ENCODE results near the gene GLP2R. TPM values are rescaled to one million over a fixed set of nuclear protein-coding genes. Genes with fewer than 3 reads are reported as not detected.

The GLP2R gene
- total RNA-seq, 4 donors from 2014 or later: 7.2 to 17.2 (median 12.2) TPM

DNA sequence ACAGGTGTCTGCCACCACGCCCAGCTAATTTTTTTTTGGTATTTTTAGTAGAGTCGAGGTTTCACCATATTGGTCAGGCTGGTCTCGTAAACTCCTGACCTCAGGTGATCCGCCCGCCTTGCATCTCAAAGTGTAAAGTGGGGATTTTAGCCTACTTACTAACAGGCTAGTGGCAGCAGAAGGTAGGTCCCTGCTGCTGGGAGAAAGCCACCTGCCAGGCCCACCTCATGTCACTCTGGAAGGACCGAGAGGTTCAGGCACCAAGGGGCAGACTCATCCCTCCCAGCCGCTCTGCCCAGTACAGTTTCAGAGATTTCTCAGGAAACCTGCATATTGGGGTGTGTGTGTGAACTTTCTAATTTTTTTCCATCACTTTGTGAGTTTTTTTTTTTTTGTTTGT, 81.4 kb downstream of the GLP2R start:
- Histone ChIP-seq H3K36me3 (no peaks in the 10 kb centered on the region), H3K4me3 (no peak overlapping the region), H3K4me1 (no peaks in the 10 kb centered on the region), H3K9me3 (no peaks in the 10 kb centered on the region), H3K27ac (no peak overlapping the region), H3K27me3 (no peaks in the 10 kb centered on the region)
- TF ChIP-seq EP300 (IDR thresholded peaks at IDR 0.05; ENCODE audit: low read depth) (no peak), POLR2AphosphoS5 (IDR thresholded peaks at IDR 0.05) (no peak), POLR2A (IDR thresholded peaks at IDR 0.05) (no peak)
- TF ChIP-seq, protein P1, sequence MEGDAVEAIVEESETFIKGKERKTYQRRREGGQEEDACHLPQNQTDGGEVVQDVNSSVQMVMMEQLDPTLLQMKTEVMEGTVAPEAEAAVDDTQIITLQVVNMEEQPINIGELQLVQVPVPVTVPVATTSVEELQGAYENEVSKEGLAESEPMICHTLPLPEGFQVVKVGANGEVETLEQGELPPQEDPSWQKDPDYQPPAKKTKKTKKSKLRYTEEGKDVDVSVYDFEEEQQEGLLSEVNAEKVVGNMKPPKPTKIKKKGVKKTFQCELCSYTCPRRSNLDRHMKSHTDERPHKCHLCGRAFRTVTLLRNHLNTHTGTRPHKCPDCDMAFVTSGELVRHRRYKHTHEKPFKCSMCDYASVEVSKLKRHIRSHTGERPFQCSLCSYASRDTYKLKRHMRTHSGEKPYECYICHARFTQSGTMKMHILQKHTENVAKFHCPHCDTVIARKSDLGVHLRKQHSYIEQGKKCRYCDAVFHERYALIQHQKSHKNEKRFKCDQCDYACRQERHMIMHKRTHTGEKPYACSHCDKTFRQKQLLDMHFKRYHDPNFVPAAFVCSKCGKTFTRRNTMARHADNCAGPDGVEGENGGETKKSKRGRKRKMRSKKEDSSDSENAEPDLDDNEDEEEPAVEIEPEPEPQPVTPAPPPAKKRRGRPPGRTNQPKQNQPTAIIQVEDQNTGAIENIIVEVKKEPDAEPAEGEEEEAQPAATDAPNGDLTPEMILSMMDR (IDR thresholded peaks at IDR 0.05): no peak
- WGBS, 2 donors (ENCODE audit: low coverage in 1 of 2): 73% methylated on average over 7 of the region's 7 CpGs; no CpG with 5 or more reads in 1 of the 2 donors
- DNase-seq: no peak
- in situ Hi-C loops (cut with MboI; ENCODE audit: low pct_ligation_motif_present in 1 of 4, low pct_unique_long_range_greater_than_20kb in 1 of 4, low sequenced_read_pairs in 3 of 4) (loop anchor here in 1 of 4 donors (25.0 kb wide), 1 partner anchor 705 kb away; no protein-coding TSS in a partner anchor), intact Hi-C loops (cut with DNase I; ENCODE audit: low total_unique reads) (no loop called here)

DNA sequence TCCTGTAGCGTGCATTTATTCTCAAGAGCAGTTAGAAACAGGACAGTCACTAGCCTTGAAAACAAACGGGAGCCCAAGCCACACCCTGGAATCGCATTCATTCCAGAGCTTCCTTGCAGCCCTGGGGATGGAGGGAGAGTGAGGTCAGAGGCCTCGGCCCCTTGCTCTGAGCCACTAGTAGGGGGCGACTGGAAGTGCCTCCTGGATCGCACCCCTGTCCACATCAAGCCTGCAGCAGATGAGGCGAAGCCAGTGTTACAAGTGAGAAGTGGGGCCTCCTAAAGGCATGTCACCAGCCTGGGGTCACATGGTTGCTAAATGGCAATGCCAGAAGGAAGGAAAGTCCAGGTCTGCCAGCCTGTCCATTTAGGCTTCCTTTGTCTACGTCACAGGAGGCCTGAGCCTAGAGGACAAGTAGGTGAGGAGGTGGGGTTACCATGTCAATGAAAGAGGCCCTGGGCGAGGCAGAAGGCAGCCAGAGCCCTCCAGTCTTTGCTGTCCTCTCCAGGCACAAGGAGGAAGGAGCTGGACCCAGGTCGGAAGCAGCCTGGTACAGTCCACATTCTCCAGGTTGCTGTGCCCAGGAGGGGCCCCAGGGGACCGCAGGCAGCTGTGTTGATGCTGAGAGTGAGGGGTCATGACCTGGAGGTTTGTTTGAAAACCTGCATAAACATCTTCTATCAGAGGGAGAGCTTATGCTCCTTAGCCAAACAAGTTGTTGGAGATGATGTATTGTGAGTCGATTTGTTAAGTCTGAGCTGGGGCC, 82.3 kb downstream of the GLP2R start:
- Histone ChIP-seq H3K9me3 (no peaks in the 10 kb centered on the region), H3K27ac (peak overlapping the region in 1 of 4 donors; percentile 30), H3K36me3 (no peaks in the 10 kb centered on the region), H3K4me3 (no peak overlapping the region), H3K4me1 (no peaks in the 10 kb centered on the region), H3K27me3 (no peaks in the 10 kb centered on the region)
- in situ Hi-C loops (cut with MboI; ENCODE audit: low pct_ligation_motif_present in 1 of 4, low pct_unique_long_range_greater_than_20kb in 1 of 4, low sequenced_read_pairs in 3 of 4): loop anchor here in 1 of 4 donors (25.0 kb wide), 1 partner anchor 704 kb away; no protein-coding TSS in a partner anchor
- DNase-seq: no peak
- intact Hi-C loops (cut with DNase I; ENCODE audit: low total_unique reads): no loop called here
- no peak for TF ChIP-seq EP300 (IDR thresholded peaks at IDR 0.05; ENCODE audit: low read depth)
- no peak for TF ChIP-seq POLR2AphosphoS5 (IDR thresholded peaks at IDR 0.05)
- no peak for TF ChIP-seq POLR2A (IDR thresholded peaks at IDR 0.05)
- TF ChIP-seq, protein P1 (IDR thresholded peaks at IDR 0.05): no peak
- WGBS, 2 donors (ENCODE audit: low coverage in 1 of 2): 40% methylated on average over 12 of the region's 12 CpGs; no CpG with 5 or more reads in 1 of the 2 donors

DNA sequence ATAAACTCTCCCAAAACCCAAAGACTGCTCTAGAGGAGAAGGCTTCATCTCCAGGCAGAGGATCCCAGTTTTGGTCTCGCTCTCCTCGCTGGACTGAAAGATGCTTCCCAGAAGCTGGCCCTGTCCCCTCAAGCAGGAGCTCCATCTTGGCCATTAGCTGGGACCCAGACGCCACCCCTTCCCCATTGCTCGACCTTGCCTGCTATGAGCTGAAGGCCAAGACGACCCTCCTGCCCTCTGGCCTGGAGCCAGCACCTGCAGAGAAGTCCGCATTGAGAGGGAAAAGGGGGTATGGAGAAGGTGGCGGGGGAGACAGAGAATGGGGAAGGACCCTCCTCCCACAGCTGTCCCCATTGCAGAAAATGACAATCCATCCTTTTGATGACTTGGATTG, 82.9 kb downstream of the GLP2R start:
- H3K36me3 ChIP-seq: no peaks in the 10 kb centered on the region
- in situ Hi-C loops (cut with MboI; ENCODE audit: low pct_ligation_motif_present in 1 of 4, low pct_unique_long_range_greater_than_20kb in 1 of 4, low sequenced_read_pairs in 3 of 4) (loop anchor here in 1 of 4 donors (25.0 kb wide), 1 partner anchor 704 kb away; no protein-coding TSS in a partner anchor), intact Hi-C loops (cut with DNase I; ENCODE audit: low total_unique reads) (no loop called here)
- DNase-seq: no peak
- H3K9me3 ChIP-seq: no peaks in the 10 kb centered on the region
- no peaks in the 10 kb centered on the region for H3K27me3 ChIP-seq
- TF ChIP-seq, protein P1 (IDR thresholded peaks at IDR 0.05): no peak
- TF ChIP-seq POLR2A (IDR thresholded peaks at IDR 0.05): no peak
- no peak for TF ChIP-seq POLR2AphosphoS5 (IDR thresholded peaks at IDR 0.05)
- no peak for TF ChIP-seq EP300 (IDR thresholded peaks at IDR 0.05; ENCODE audit: low read depth)
- 59 to 86% methylated on average over 1 to 7 of the region's 7 CpGs for WGBS, 2 donors (ENCODE audit: low coverage in 1 of 2)
- no peak overlapping the region for H3K4me3 ChIP-seq
- H3K4me1 ChIP-seq: no peaks in the 10 kb centered on the region
- H3K27ac ChIP-seq: peak overlapping the region in 1 of 4 donors; percentile 30

DNA sequence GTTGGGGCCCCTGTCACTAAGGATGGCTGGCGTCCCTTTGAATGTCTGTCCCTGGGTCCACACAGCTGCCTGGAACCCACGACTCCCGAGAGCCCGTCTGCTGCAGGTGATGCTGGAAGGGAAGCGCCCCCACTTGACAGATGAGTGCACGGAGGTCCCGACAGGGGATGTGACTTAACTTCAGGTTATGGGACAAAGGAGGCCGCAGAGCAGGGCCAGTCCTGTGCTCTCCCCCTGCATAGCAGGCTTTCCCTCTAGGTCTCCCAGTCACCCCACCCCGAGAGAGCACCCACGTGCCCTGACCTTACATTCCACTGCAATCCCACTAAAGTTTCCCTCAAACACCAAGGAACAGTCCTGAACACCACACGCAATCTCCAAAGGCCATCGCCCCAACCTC, 85.4 kb downstream of the GLP2R start:
- H3K27ac ChIP-seq: no peak overlapping the region
- in situ Hi-C loops (cut with MboI; ENCODE audit: low pct_ligation_motif_present in 1 of 4, low pct_unique_long_range_greater_than_20kb in 1 of 4, low sequenced_read_pairs in 3 of 4) (loop anchor here in 1 of 4 donors (25.0 kb wide), 1 partner anchor 701 kb away; no protein-coding TSS in a partner anchor), intact Hi-C loops (cut with DNase I; ENCODE audit: low total_unique reads) (no loop called here)
- H3K9me3 ChIP-seq: no peaks in the 10 kb centered on the region
- no peaks in the 10 kb centered on the region for H3K36me3 ChIP-seq
- no peaks in the 10 kb centered on the region for H3K27me3 ChIP-seq
- TF ChIP-seq POLR2AphosphoS5 (IDR thresholded peaks at IDR 0.05): no peak
- TF ChIP-seq, protein P1 (IDR thresholded peaks at IDR 0.05): no peak
- no peak for TF ChIP-seq EP300 (IDR thresholded peaks at IDR 0.05; ENCODE audit: low read depth)
- no peak for TF ChIP-seq POLR2A (IDR thresholded peaks at IDR 0.05)
- 70% methylated on average over 12 of the region's 12 CpGs; no CpG with 5 or more reads in 1 of the 2 donors for WGBS, 2 donors (ENCODE audit: low coverage in 1 of 2)
- no peak overlapping the region for H3K4me3 ChIP-seq
- DNase-seq: no peak
- H3K4me1 ChIP-seq: no peaks in the 10 kb centered on the region
